Neutrophil (primary cell): ENCODE results near the gene NUDT14.

ENCODE experiments used
- H3K27ac ChIP-seq: fragments of 200-600 bp; sonication (generic); 2 replicates; pipeline ENCODE4 v1.5.1; 2016; ENCODE audit warnings: mild to moderate bottlenecking, moderate library complexity
- H3K27me3 ChIP-seq: fragments of 200-600 bp; sonication (generic); 2 replicates; pipeline ENCODE4 v1.6.0; 2016; ENCODE audit warnings: mild to moderate bottlenecking
- H3K36me3 ChIP-seq: fragments of 200-600 bp; sonication (generic); 2 replicates; pipeline ENCODE4 v1.5.1; 2017
- H3K4me1 ChIP-seq, 2 experiments: fragments of 200-600 bp in 1 of 2; sonication (generic) in 1 of 2; 1 replicate in 1 of 2; 2 replicates in 1 of 2; pipeline versions ENCODE4 v1.5.1 to v1.6.1; 2013 to 2016; ENCODE audit warnings: low read depth in 1 of 2, low read length in 1 of 2, mild to moderate bottlenecking in 1 of 2, moderate library complexity in 1 of 2; ENCODE audit not compliant: control insufficient read depth in 1 of 2, insufficient read depth in 1 of 2
- H3K4me3 ChIP-seq, 2 experiments: fragments of 200-600 bp in 1 of 2; sonication (generic) in 1 of 2; 1 replicate in 1 of 2; 2 replicates in 1 of 2; pipeline ENCODE4 v1.5.1; 2013 to 2016; ENCODE audit warnings: low read depth in 1 of 2, low read length in 1 of 2, mild to moderate bottlenecking in 1 of 2, moderate library complexity in 1 of 2
- H3K9me3 ChIP-seq: fragments of 200-600 bp; sonication (generic); 2 replicates; pipeline ENCODE4 v1.5.1; 2016
- TF ChIP-seq, protein P1 (sequence below): fragments of 200-600 bp; sonication (generic); IDR thresholded peaks from 2 replicates; pipeline ENCODE4 v1.5.1; 2016; ENCODE audit warnings: antibody characterized with exemption

NUDT14 gene

DNA sequence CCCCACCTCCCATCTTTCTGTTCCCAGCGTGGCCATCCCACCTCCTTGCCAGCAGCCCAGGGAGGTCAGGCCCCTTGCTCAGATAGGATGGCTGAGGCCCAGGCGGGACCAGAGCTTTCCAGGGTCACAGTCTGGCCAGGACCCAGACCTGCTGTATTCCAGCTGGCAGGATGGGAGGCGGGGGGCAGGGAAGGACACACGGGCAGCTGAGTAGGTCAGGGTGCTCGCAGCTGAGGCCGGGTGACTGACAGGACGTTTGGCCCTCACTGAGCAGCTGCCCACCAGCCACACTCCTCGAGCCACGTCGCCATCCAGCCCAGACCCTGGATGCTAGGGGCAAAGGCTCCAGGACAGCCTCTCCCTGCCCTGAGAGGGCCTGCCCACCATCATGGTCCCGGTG, 4.0 kb downstream of the NUDT14 start:
- H3K27ac ChIP-seq: no peak overlapping the region
- TF ChIP-seq, protein P1, sequence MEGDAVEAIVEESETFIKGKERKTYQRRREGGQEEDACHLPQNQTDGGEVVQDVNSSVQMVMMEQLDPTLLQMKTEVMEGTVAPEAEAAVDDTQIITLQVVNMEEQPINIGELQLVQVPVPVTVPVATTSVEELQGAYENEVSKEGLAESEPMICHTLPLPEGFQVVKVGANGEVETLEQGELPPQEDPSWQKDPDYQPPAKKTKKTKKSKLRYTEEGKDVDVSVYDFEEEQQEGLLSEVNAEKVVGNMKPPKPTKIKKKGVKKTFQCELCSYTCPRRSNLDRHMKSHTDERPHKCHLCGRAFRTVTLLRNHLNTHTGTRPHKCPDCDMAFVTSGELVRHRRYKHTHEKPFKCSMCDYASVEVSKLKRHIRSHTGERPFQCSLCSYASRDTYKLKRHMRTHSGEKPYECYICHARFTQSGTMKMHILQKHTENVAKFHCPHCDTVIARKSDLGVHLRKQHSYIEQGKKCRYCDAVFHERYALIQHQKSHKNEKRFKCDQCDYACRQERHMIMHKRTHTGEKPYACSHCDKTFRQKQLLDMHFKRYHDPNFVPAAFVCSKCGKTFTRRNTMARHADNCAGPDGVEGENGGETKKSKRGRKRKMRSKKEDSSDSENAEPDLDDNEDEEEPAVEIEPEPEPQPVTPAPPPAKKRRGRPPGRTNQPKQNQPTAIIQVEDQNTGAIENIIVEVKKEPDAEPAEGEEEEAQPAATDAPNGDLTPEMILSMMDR: no peak
- no peaks in the 10 kb centered on the region for H3K9me3 ChIP-seq
- H3K27me3 ChIP-seq: peaks cover 99% of the 10 kb centered on the region
- H3K36me3 ChIP-seq: no peaks in the 10 kb centered on the region
- no peak overlapping the region for H3K4me3 ChIP-seq
- H3K4me1 ChIP-seq: peaks cover 4 to 7% of the 10 kb centered on the region in 2 experiments

DNA sequence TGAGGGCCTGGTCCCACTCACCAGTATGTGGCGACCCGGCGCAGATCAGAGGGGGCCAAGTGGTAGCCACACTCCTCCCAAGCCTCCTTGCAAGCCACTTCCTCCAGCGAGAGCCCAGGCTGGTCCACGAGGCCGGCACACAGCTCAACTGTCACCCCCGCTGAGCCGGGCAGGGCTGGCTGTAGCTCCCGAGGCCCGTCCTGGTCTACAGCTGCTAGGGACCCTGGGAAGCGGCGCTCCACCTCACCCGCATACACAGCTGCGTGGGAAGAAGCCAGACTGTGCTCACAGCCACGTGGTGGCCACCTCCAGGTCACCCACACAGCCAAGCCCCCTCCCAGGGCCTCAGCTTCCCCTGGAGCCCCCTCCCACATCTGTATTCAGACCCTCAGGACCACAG, 4.6 kb downstream of the NUDT14 start:
- Histone ChIP-seq H3K4me3 (no peak overlapping the region), H3K9me3 (no peaks in the 10 kb centered on the region), H3K4me1 (peaks cover 4 to 7% of the 10 kb centered on the region in 2 experiments), H3K27ac (no peak overlapping the region), H3K36me3 (no peaks in the 10 kb centered on the region), H3K27me3 (peaks cover 99% of the 10 kb centered on the region)
- TF ChIP-seq, protein P1: no peak

GRCh38 chr14:105173901-105174894, 6.9 kb downstream of the NUDT14 start:
- H3K27ac ChIP-seq: no peak overlapping the region
- no peaks in the 10 kb centered on the region for H3K9me3 ChIP-seq
- H3K27me3 ChIP-seq: peaks cover 100% of the 10 kb centered on the region
- TF ChIP-seq, protein P1: no peak
- no peaks in the 10 kb centered on the region for H3K36me3 ChIP-seq
- no peaks in the 10 kb centered on the region for H3K4me1 ChIP-seq
- no peak overlapping the region for H3K4me3 ChIP-seq

- Histone ChIP-seq H3K9me3 (no peaks in the 10 kb centered on the region), H3K27ac (no peak overlapping the region), H3K4me1 (no peaks in the 10 kb centered on the region), H3K36me3 (no peaks in the 10 kb centered on the region), H3K27me3 (peaks cover 98% of the 10 kb centered on the region), H3K4me3 (no peak overlapping the region)
- TF ChIP-seq, protein P1: no peak
These were observed 8.0 kb downstream of the NUDT14 start for GRCh38 chr14:105173145-105173544.

GRCh38 chr14:105172476-105172875, 8.6 kb downstream of the NUDT14 start:
- Histone ChIP-seq H3K4me3 (no peak overlapping the region), H3K27me3 (peaks cover 98% of the 10 kb centered on the region), H3K4me1 (peaks cover 4 to 5% of the 10 kb centered on the region in 2 experiments), H3K27ac (no peak overlapping the region), H3K9me3 (no peaks in the 10 kb centered on the region), H3K36me3 (no peaks in the 10 kb centered on the region)
- TF ChIP-seq, protein P1: no peak
